T-helper 2 cell (primary cell): ENCODE measurements around the gene CARMIL1.
A peak's percentile ranks its signal among the peaks of the same experiment; 100 is the strongest.
"Not testable (repeated sequence)": the region's sequence is repeated elsewhere in the genome, so short reads cannot be mapped to it uniquely, and the experiment has no call there.

ENCODE experiments used
- DNase-seq, 5 experiments: peaks; one replicate each; pipeline versions ENCODE4 v3.0.0 to v3.0.0-alpha.2; 2012 to 2022

Gene CARMIL1

DNA sequence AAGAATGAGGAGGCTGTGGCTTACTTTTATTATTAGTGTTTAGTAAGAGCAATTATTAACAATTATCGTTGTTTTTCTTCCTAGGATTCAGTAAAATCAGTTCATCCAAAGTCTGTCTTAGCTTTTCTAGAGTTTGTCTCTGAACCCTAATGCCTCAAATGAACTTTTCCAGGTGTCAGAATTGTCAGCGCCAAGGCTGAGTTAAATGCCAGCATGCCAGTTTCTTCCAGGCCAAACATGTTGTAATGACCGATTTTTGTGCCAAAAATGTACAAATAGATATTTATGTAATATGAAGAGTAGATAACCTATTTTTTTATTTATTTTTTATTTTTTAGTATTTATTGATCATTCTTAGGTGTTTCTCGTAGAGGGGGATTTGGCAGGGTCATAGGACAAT lies 306.1 kb downstream of the CARMIL1 start:
- no peak for DNase-seq

DNA sequence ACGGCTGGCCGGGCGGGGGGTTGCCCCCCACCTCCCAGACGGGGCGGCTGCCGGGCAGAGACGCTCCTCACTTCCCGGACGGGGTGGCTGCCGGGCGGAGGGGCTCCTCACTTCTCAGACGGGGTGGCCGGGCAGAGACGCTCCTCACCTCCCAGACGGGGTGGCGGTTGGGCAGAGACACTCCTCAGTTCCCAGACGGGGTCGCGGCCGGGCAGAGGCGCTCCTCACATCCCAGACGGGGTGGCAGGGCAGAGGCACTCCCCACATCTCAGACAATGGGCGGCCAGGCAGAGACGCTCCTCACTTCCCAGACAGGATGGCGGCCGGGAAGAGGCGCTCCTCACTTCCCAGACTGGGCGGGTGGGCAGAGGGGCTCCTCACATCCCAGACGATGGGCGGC lies 306.9 kb downstream of the CARMIL1 start:
- not testable (repeated sequence) for DNase-seq

DNA sequence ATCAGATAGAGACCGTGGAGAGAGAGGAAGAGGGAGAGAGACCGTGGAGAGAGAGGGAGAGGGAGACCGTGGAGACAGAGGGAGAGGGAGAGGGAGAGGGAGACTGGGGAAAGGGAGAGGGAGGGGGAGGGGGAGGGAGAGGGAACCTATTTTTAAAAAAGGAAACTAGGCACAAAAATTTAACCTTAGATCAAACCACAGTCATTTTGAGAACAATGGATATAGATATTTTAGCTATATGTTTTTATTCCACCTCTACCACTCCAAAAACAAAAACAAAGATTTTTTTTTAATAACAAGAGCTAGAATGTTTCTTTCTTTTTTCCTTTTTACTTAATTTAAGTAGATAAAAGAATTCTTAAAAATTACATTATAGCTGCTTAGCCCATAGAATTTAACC lies 307.8 kb downstream of the CARMIL1 start:
- no peak for DNase-seq

DNA sequence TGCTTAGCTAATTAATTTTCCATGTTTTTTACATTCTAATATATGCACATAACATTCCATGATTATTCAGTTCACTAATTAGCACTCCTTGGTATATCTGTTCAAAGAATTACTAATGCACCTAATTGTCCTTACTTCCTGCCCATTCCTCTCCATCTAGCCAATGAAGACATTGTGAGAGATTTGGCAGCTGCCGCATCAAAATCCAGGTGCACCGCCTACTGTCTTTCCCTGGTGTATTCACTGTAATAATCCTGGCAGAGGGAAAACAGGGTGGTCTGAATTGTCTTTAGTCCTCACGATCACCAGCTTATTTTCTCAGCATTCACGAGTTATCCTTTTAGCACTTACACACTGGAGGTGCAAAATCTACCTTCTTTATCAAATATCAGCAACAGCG lies 311.8 kb downstream of the CARMIL1 start:
- no peak for DNase-seq

DNA sequence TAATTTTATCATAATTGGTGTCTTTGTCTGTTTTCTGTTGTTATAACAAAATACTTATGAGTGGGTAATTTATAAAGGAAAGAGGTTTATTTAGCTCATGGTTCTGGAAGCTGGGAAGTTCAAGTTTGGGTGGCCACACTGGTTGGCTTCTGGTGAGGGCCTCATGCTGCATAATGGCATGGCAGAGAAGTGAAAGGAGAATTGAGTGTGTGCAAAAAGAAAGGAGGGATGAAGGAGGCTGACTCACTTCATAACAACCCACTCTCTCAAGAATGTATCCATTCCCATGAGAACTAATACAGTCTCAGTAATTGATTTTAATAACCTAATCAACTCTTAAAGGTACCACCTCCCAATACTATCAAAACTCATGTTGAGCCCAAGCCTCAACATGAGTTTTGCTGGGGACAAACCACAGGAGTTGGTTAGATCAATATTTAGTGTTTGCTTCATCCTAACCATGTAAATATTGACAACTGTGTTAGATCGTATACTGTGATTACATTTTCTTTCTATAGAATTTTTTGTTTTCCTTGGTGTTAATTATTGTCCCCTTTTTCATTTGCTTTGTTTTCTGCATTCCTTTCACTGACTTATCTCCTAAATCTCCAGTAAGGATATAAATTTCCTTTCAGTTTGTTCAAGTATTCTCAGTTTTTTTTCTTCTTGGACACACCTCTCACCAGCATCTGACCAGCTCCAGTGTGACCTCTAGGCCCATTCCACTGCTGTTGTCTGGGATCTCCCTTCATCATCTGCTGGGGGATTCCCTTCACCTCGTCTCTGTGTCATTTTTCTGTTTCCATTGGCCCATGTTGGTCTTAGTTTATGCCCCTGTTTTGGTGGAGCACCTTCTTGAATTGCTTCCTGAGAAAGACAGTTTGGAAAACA lies 318.0 kb downstream of the CARMIL1 start:
- no peak for DNase-seq

DNA sequence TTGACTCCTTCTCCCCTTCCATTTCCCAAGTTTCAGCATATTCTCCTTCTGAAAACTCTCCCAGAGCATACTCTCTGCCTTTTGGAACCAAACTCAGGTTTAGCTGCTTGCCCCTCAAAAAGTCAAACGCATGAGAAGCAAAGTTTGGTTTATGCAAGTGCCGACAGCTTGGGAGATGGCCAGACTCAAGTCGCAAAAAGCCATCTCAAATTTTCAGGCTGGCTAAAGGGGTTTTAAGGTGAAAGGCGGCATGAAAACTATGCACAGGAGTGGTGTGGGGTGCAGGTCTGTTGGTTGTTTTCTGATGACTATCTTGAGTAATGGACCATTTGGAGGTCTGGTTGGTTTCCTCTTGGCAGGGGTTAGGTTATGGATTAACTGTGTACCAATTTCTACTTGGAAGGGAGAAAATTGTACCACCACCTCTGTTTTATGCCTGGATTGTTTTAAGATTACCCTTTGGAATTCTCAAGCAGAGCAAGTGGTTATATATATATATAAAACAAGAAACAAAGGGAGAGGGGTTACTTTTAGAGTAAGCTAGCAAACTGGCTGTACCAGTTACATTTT lies 320.4 kb downstream of the CARMIL1 start:
- DNase-seq, result no peak

DNA sequence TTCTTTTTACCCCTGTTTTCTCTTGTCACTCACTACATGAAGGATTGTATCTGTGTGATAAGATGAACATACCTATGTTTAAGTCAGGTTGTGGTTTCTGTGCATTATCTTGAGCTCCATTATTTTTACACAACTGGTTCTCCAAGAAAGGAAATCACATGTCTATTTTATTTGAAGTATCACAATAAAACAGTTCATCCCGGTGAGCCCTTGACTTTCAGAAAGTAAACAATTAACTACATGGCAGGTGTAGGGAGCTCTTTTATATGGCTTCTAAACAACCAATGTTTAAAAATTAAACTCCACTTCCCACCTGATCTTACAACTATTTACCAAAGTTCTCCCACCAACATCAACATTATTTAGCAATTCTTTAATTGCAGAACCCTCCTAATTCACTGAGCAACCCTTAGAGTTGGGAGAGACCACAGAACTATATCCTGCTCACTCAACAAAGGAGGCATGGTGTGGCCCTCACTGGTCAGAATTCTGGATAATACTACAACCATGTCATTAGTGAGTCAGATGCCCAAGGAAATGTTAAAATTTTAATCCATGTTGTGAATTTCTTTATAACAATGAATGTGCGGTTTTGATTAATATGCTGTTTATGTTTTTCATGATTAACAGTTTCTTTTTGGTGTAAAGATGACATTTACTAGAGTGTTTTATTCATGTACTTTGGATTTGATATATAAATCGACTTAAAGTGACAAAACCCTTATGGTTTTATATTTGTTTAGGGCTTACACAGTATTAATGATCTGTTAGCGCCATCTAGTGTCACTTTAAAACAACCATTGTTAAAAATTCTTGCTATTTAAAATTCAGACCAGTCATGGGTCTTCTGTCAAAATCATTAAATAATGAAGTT lies 322.9 kb downstream of the CARMIL1 start:
- DNase-seq, result peak in 1 of 5 experiments; percentile 64

DNA sequence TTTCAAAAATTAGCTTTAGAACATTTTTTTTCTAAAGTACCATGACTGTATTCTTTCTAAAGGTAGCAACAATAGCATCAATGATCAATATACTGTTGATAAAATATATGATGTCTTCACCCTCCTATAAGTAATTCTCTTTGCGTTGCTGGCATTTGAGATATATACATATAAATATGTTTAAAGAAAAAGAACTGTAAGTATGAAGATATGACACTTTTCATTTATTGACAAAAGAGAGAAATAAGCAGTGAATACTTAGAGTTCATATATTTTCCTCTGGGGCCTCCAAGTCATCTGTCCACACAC lies 323.5 kb downstream of the CARMIL1 start:
- no peak for DNase-seq

DNA sequence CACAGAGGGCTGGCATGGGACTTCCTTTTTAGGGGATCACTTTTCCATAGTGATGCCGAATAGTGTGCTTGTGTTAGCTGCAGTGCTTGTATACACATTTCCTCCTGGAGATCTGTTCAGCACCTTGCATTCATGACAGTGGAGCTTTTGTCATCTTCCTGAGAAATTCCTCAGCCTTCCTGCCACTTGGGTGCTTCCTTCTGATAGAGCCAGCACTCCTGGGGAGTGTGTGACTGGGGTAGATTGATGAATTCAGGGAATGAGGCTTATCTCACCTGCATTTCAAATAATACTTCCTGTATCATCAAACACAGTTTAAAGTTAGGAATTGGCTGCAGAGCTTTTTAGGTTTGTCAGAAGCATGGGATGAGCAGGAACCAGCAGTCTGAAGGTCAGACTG lies 324.1 kb downstream of the CARMIL1 start:
- DNase-seq, result no peak

DNA sequence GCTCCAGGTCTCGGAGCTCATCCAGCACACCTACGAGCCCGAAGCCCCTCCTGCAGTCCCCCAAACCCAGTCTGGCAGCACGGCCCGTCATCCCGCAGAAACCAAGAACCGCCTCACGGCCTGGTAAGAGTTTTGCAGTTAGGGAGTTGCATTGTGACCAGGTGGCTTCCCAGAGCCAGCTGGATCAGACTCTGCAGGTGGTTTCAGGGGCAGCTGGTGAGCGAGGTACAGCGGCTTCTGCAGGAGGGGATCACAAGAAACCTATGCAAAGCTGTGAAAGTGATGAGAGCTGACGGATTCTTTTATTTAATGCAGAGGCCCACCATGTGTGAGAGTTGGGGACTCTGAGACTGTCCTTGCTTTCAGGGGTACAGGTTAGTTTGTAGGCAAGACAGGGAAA lies 327.0 kb downstream of the CARMIL1 start:
- DNase-seq, result no peak

DNA sequence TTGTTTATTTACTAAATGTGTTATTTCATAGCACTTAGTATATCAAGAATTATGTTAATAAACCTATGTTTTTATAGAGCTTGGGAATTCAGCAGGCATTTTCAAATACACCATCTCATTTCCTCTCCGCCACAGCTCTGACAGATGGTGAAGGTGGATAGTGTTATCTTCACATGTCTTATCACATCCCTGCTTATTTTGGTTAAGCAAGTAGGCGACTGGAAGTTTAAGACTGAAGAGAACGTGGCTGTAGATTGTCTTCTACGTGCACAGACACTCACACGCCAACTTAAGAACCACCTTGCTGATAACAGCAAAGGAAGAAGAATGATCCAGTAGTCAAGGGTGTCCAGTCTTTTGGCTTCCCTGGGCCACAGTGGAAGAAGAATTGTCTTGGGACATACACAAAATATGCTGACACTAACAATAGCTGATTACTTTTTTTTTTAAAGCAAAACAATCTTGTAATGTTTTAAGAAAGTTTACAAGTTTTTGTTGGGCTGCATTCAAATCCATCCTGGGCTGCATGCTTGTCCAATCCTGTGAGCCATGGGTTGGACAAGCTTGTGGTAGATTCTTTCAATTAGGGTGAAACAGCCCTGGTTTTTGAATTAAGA lies 329.5 kb downstream of the CARMIL1 start:
- DNase-seq, result no peak

DNA sequence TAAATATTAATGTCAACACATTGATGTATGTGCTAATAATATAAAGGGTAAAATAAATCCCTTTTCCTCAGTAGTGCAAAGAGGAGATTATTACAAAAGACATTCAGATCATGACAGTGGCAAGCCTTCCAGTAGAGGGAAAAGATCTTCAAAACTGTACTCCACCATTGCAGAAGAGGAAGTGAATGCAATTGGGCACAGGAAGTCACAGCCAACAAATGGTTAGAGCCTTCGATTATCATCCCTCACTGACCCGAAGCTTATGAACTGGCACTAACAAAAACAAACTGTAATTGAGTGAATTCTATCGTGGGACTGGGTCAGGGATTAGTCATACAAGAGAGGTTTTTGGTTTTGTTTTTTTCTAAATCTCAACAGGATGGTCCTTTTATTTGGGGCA lies 333.5 kb downstream of the CARMIL1 start:
- DNase-seq, result no peak

DNA sequence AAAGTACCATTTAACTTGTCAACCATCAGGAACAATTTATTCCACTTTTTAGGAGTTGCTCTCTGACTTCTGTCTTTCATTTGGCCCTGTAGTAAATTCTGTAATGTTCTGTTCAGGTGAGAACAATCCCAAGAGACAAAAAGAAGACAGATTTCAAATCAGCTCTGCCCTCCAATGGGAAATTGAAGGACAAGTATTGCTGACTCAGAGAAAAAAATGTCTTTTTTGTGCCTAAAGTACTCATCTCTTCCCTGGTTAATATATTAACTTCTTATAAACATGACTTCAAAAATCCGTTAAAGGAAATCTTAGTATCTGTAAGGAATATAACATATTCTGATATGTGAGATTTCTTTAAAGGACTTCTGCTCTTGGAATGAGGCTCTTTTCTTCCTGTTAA lies 334.2 kb downstream of the CARMIL1 start:
- DNase-seq, result no peak

DNA sequence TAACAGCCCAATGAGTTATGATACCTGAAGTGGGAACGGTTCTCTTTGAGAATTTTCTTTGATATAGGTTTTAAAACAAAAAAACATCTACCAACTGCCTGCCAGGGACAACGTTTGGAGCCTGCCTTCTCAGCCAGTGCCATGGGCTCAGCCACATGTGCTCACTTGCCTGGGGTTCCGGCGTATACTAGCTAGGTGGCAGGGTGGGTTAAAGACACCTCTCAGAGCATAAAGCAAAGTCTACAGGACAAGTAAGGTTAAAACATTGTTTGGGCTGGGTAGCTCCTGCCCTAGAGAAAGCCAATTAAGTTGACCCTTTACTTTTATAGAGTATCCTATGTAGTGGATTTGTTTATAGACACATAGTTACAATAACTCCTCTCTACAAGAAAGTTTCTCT lies 334.9 kb downstream of the CARMIL1 start:
- no peak for DNase-seq

DNA sequence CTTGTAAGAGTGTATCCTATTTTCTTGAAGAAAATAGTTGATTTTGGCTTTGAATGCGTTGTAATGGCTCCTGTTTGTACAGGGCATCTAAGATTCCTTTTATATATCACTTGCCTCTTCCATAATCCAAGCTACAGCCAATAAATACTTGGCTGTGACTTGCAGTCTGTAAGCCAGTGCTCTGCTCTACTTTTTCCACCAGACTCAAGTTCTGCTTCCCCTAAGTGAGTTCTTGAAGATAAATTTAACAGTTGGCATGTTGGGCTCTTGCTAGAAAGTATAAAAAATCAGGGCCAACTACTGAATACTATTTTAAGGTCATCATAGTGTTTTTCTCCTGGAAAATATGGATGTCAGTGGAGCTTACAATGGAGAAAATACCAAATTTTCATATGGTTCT lies 336.3 kb downstream of the CARMIL1 start:
- no peak for DNase-seq

DNA sequence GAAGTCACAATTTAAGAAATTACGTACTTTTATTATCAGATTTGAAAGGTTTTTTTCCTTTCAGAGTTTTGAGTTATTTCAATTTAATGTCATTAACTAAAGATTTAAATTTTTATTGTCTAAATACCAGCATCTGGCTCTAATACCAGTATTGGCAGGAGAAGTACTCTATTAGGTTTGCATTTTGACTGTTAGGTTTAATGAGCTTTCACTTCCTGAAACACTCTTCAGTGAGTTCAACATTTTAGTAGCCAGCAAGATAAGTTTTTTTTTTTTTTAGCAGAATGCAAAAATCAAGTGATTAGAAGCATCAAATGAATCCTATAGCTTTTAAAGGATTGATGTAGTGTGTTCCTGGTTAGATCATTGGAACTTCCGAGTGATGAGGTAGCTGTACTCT lies 338.8 kb downstream of the CARMIL1 start:
- DNase-seq, result no peak

DNA sequence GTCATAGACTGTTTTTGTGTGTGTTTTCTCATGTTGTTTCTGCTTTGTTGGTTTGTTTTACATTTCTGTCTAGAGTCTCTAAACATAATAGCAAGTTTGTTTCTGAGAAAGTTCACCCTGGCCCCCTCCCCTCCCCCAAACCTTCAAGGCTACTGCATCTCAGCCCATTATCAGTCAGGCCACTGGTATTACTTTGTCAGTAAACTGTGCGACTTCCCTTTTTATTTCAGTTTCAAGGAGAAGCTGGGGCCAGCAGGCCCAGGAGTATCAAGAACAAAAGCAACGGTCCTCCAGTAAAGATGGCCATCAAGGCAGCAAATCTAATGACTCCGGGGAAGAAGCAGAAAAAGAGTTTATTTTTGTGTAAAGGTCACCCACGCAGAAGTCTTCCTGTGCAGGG lies 340.0 kb downstream of the CARMIL1 start:
- no peak for DNase-seq

DNA sequence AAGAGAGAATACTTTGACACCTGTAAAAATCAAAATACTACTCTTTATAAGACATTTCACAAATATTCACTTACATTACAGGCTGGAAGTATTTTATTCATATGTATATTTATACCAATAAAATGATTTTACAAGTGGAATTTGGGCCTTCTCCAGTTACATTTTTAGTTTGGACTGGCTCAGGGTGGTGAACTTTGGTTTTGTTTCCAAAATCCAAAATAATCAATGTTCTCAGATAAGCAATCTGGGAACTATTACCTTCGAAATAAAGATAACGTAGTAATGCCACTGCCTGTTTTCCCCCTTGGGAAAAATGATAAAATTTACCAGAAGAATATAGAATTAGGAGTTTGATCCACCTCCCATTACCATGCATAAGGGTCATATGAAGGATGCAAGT lies 341.2 kb downstream of the CARMIL1 start:
- DNase-seq, result no peak

DNA sequence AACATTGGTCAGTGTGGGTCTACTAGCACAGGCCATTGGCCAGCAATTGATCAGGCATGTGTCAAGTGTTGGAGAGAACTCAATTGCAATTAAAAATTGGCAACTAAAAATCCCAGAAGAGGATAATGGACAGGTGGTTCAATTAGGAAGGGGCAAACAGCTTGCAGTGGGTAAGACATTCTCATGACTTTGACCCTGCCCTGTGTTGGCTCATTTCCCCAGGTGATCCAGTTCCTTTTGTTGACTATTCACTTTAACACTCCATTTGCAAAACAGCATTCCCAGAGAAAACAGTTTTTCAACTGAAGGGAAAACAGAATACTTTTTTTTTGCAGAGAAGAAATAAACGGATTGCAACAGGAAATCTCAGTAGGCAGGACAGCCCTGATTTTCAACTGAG lies 343.9 kb downstream of the CARMIL1 start:
- no peak for DNase-seq

DNA sequence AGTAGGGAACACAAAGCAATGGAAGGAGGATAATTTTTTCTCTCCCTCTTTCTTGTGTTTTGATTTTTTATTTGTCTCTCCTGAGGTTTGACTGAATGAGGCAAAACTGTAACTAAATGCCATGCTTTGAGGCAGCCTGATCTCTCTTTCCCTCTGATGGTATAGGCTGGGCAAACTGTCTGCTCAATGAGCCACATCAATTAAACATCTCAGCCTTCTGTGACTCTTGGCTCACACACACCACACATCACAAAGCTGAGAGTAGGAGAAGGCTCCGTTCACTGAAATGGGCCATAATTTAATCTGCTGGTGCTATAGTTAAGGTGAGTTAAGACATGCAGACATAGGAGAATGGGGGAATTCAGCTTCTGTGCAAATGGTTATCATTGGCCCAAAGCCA lies 344.7 kb downstream of the CARMIL1 start:
- no peak for DNase-seq

DNA sequence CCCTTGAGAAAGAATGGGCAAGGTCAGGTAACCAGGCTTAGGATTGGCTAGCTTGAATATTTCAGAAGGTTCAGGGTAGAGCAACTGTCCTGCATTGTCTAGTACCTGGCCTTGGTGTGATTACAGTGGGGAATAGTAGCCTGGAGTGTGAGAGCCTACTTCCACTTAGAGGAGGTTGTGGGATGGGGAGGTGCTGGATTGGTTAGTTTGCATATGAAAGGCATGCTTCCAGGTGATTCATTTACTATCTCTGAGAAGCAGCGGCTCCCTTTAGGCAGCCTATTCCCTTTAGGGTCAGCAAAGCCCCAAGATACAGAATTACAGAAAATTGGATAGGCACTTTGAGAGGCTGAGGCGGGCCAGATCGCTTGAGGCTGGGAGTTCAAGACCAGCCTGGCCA lies 347.8 kb downstream of the CARMIL1 start:
- DNase-seq, result no peak

DNA sequence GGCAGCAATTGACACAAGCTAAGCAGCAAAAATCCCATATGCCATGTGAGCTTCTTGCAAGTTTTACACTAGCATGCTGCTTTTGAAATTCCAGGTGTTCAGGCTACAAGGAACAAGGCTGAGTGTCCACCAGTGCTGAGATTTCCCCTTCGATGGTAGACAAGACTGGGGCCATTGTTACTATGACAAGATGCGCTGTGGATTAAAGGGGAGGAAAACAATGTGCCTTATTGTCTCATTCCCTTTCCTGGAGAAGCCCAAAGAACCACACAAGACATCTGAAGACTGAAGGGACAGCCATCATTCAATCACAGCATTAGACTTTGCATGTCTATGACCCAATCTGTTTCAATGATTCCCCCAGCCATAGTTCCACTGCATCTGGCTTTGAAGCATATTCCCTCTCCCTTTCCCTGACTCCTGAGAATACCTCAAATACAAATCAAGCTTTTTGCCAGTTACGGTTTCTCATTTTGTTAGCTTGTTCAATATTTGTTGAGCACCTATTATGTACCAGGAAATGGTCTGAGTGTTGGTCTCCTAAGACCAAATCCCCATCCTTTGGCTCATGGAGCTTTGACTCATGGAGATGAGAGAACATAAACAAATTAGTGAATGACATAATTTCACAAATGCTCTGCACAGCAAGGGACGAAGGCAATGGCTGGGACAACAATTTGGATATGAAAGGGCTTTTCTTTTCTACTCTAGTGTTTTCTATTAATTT lies 349.5 kb downstream of the CARMIL1 start:
- no peak for DNase-seq

DNA sequence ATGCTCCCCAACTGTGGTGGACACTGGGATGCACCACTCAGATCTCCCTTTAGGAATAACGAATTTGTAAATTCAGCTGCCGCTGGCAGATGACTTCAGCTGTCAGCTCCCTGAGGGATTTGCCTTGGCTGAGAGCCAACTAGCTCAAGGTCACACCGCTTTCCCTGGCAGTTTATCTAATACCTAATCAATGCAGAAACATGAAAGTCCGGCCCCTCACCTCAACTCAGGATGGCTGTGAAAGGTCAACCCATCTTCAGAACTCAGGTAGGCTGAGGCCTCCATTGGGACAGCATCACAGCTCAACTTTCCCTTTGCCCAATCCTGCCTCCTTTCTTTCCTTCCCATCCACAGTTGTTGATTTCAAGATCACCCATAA lies 350.0 kb downstream of the CARMIL1 start:
- no peak for DNase-seq
